ENCODE data around the gene BDKRB1.

BDKRB1 gene

GRCh38 chr14:96263347-96264199 lies 7.6 kb downstream of the BDKRB1 start:
- DNase-seq = no peak

DNA sequence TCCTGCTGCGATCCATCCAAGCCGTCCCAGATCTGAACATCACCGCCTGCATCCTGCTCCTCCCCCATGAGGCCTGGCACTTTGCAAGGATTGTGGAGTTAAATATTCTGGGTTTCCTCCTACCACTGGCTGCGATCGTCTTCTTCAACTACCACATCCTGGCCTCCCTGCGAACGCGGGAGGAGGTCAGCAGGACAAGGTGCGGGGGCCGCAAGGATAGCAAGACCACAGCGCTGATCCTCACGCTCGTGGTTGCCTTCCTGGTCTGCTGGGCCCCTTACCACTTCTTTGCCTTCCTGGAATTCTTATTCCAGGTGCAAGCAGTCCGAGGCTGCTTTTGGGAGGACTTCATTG lies 8.2 kb downstream of the BDKRB1 start:
- DNase-seq = no peak

DNA sequence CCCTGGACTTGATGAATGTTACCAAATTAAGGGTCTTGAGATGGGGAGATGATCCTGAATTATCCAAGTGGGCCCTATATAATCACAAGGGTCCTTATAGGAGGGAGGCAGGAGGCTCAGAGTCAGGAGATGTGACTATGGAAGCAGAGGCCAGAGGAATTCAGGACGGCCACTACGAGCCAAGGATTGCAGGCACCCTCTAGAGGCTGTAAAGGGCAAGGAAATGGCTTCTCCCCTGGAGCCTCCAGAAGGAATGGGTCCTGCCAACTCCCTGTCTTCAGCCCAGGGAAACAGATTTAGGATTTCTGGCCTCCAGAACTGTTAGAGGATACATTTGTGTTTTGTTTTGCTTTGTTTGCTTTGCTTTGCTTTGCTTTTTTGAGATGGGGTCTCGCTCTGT lies 8.8 kb downstream of the BDKRB1 start:
- DNase-seq = no peak

GRCh38 chr14:96265383-96266095 lies 9.5 kb downstream of the BDKRB1 start:
- DNase-seq = no peak

DNA sequence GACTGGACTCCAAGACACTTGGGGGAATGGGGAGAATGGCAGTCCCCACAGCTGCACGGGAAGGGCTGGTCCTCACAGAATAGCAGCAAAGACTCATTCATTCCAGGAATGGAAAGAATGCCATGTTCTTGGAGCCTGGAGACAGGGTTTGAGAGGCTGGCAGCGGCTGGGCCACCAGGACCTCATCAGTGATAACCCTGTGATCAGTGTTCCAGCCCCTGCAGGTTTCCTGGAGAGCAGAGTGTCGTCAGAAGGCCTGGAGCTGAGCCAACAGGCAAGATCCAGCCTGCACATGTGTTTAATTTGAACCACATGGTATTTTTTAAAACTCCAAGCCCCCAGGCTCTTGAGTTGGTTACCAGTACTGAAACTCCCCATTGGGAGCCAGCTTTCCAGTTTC lies 11.3 kb downstream of the BDKRB1 start:
- no peak for DNase-seq

DNA sequence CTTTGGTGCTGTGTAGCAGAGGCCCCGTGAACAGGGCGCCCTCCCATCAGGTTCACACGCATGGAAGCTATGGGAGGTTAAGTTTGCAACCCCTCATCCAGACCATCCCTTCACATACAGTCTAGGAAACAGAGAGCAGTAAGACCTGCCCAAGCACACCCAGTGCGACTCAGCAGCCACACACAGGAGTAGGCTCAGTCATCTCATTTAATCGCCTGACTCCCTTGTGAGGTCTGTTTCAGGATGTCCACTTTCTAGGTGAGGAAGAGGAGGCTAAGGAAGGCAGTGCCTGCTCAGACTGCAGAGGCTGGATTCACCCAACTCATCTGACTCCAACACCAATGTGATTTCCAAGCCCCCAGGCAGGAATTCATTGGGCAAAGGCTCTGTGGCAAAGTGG lies 11.9 kb downstream of the BDKRB1 start:
- no peak for DNase-seq

DNA sequence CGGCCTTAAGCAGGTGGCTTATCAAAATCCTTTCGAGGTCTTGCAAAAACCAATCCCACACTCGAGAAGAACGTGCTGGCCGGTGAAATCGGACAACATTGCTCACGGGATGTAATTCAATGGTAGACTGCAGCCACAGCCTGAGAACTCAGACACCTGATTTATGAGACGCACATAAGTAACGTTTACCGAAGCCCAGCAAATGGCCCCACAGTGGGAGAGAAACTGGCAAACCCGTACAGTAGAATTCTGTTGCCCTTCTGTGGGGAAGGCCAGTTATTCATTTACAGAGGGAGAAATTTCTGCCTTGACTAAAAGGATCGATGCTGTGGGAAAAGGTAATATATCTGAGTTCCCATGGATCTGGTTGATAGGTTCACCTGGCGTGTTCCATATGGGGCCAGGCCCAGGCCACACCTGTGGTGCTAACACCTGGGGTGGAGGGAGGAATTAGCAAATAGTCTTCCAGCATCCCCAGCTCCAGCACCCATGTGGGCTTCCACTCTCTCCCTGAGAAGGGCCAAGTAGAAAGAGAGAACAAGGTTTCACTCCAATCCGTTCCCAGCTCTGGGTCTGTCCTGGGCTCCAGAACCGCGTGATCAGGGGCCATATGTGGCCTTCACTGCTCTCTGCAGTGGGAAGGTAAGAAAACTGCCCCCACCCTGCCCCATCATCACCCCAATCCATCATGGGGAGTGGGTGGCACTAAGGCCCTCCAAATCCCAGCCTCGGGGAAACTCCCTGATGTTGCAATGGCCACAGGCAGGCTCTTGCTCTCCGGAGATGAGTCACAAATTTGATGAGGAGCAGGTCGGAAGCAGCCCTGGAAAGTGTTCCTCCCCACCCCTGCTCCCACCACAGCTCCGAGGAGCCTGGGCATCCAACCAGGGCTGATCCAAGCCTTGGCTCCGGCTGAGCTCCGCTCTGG lies 12.7 kb downstream of the BDKRB1 start:
- no peak for DNase-seq

- no peak for DNase-seq
Measured at GRCh38 chr14:96269359-96269710, 13.3 kb downstream of the BDKRB1 start.

DNA sequence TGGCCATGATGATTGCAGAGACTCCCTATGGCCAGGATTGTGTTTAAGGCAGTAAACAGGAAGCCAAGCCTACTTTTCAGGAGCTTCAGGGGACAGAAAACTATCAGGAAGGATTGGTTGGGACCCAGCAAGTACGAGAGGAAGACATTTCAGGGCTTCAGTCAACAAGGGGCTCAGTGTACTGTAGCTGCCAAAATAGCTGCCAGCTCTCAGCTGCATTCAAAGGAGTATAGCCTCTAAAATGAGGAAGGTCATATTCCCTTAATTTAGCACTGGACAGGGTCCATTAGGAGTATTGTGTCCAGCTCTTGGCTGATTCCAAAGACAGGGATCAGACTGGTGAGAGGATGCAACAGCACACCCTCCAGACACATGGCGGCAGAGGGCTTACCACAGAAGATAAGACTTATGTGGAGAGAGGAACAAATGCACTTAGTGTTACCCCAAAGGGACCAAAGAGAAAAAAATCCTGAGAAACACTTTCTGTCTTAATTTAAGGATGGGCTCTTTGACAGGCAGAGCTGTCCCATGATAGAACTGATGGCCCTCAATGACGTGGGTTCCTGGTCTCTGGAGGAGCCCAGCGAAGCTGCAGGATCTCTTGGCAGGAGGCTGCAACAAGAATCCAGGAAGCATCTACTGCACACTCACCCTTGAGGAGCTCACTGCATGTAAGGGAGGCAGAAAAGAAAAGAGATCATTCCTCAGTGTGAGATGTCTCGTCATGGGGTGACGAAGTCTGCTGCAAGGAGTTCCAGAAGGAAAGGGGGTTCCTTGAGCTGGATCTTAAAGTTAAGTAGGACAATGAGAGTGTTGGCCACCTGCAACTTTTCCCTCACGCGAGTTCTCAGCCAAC lies 14.8 kb downstream of the BDKRB1 start:
- DNase-seq = no peak

- DNase-seq = no peak
Measured at GRCh38 chr14:96271421-96271762, 15.4 kb downstream of the BDKRB1 start.

DNA sequence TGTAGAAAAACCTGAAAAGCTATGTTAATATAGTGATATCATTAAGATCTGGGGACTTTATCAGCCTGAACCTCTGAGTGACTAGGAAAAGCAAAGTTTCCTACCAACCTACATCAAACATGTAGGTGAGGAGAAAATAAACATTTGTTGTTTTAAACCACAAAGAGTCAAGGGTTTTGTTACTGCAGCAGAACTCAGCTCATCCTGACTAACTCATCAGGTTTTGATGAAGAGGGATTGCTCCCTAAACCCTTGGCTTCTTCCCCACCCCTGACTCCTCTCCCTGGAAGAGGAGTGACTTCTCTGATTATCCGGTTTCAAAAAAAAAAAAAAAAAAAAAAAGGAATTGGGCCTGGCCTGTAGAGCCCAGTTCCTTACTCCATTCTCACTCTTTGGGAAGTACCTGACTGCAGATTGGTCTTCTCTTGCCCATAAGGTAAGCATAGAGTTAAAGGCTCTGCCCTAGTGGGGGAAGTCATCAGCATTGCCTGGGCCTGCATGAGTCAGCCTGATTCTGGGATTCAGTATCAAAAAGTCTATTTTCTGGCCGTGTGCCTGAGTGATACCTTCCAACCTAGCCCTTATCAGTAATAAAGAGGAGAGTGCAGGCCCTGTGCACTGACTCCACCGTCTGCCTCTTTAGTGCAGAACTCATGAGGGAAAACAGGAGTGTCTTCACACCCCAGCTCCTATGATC lies 16.9 kb downstream of the BDKRB1 start:
- DNase-seq = no peak

DNA sequence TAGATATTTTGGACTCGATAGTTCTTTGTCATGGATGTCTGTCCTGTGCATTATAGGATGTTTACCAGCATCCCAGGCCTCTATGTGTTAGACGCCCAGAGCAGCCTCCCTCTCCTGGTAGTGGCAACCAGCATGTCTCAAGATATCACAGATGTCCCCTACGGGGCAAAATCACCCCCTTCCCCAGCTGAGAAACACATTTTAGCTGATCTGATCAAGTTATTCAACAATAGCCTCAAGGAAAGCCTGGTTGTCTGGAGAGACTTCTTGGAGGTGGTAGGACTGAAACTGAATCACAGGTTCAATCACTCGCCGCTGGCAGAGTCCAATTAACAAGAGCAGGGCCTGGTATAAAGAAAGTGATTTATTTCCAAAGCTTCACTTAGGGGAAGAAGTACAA lies 17.6 kb downstream of the BDKRB1 start:
- DNase-seq = no peak

- DNase-seq = no peak
Measured at GRCh38 chr14:96274122-96274521, 18.1 kb downstream of the BDKRB1 start.

DNA sequence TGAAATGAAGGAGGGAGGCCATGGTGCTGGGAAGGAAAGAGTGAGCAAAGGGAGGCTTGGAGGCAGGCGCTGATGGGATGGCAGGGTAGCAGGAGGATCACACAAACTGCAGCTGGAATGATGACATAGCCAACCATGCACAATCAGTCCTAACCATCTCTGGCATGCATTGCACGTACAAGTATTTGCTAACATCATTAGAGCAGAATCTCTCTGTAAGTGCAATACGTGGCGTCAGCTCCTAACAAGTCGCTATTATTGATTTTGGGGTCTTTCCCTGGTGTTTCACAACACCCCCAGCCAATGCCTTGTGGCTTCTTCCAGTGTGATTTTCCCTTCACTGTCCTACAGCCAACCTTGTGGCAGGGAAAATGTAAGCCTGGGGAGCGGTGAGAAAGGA lies 18.5 kb downstream of the BDKRB1 start:
- no peak for DNase-seq

GRCh38 chr14:96275177-96276112 lies 19.4 kb downstream of the BDKRB1 start:
- DNase-seq = peak; percentile 48

DNA sequence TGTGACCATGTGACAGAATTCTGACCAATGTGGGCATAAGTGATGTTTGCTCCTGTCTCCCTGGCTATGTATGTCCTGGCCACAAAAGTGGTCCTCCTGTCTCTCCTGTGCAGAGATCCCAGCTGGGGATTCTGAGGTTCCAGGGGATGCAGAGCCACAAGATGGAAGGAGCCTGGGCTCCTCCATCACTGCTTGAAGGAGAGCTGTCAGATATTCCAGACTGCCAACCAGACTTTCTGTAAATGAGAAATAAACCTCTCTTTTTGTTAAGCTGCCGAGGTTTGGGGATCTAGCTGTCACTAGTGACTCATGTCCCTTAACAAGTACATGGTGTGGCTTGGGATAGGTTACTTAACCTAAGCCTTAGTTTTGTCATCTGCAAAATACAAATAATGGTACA lies 21.9 kb downstream of the BDKRB1 start:
- DNase-seq = no peak

GRCh38 chr14:96279564-96279963 lies 23.6 kb downstream of the BDKRB1 start:
- DNase-seq = no peak

DNA sequence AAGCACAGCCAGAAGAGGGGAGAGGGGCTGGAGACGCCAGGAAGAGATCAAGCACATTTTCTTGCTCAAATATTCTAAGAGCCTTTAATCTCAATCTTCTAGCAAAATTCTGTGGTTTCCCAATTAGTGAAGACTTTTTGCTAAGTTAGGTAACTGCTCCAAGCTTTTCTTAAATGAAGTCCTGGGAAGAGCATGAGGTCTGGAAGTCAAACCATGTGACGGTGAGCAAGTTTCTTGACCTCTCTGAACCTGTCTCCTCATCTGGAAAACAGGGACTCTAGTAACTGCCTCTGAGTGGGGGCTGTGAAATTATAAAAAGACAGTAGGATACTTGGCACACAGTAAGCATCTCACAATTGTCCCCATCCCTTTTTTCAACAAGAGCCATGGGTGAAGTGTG lies 24.1 kb downstream of the BDKRB1 start:
- no peak for DNase-seq

GRCh38 chr14:96281486-96281885 lies 25.5 kb downstream of the BDKRB1 start:
- DNase-seq = no peak

DNA sequence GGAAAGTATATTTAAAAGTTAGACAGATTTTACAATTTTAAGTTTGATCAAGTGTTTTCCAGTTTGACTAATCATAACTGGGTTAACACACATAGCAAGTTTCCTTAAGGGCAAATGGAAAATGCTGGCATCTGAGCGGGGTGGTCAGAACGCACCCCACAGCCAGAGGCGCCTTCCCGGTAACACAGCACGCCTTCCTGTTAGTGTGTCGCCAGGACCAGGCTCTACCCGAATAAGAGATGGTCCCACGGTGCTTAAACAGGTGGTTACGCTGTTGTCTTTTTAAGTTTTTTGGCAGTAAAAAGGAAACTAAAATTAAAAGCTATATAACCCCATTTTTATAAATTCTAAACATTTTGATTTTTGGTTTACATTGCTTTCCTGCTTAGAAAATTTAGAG lies 28.0 kb downstream of the BDKRB1 start:
- DNase-seq = no peak

DNA sequence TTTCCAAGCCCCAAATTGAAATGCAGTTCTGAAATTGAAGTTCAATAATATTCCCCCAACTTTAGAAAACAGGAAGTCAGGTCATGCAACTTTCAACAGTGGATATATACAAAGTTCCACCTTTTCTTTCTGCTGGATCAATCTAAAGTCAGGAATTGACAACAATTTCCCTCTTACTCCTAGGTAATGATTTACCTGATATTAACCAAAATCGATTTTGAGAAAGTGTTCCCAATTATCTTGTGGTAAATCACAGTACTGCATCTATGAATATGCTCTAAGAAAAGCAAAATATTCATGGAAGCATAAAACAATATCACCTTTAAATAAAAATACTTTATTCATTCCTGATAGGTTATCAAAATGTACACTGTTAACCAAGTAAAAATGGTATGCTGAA lies 28.4 kb downstream of the BDKRB1 start:
- DNase-seq = no peak

All from central memory CD4-positive, alpha-beta T cell (primary cell).